HG03280 (cell line): ENCODE data around the gene MINDY1.
A peak's percentile ranks its signal among the peaks of the same experiment; 100 is the strongest.

ENCODE experiments used
- ATAC-seq: cut with Tn5 transposase; IDR thresholded peaks from one replicate; pipeline ENCODE4 v1.9.1; 2021; ENCODE audit warnings: mild to moderate bottlenecking, moderate library complexity; ENCODE audit not compliant: unreplicated experiment

The MINDY1 gene

DNA sequence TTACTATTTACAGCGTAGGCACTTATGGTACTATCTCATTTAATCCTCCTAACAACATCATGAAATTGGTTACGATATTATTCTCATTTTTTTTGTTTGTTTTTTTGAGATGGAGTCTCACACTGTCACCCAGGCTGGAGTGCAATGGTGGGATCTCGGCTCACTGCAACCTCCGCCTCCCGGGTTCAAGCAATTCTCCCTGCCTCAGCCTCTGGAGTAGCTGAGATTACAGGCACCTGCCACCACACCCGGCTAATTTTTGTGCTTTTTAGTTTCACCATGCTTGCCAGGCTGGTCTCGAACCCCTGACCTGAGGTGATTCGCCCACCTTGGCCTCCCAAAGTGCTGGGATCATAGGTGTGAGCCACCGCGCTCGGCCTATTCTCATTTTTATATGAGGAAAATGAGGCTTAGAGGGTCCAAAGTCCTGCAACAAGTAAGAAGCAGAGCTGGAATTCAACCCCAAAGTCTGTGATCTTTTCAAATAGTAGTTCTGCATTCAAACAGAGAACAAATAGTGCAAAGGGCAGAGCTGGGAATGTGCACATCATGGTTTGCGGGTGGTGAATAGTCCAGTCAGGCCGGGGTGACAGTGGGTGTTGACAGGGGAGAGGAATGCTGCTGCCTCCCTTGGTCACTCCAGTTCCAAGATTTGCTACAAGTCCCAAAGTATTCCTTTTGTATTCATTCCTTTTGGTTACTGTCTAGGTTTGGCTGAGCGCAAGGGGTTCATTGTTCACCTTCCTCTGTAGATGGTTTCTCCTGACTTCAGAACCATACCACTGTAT is 6.2 kb upstream of the MINDY1 start:
- no peak for ATAC-seq

DNA sequence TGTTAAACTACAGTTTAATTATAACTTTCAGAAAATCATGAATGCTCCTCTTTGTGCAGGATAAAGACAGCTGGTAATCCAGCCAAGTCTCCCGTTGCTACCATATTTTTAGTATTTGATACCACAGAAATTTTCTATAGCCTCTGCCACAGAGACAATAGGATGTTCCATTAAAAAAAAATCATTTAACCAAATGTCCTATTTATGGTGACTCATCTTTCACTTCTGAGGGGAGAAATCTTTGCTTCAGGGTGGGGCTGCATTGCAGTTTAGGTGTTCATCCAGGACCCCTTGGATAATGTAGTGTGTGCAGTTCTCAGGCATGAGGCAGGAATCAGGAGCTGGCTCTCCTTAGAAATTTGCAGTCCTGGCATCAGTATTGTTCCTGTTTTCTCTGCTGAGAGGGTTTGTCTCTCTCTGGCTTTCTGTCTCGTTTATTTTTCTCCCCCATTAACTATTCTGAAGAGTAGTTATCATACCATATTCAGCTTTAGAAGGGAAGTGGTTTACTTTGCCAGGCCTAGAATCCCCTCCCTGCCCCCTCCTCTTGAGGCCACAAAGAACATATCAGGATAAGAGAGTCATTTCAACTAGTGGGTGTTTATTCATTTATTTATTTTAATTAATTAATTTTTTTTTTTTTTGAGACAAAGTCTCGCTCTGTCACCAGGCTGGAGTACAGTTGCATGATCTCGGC is 4.6 kb upstream of the MINDY1 start:
- ATAC-seq, result no peak

DNA sequence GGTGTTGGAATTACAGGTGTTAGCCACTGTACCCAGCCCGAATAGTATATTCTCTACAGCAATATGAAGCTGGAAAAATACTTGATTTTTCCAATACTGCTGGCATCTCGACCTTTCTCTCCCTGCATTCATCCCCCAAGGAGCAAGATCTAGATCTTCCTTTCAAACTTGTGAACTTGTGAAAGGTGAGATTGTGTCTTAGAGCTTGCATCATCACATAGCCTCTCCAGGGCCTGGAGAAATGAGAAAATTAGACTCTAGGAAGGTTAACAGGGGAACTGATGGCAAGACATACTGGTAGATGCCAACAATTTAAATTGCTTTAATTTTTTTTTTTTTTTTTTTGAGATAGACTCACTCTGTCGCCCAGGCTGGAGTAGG is 3.6 kb upstream of the MINDY1 start:
- no peak for ATAC-seq

DNA sequence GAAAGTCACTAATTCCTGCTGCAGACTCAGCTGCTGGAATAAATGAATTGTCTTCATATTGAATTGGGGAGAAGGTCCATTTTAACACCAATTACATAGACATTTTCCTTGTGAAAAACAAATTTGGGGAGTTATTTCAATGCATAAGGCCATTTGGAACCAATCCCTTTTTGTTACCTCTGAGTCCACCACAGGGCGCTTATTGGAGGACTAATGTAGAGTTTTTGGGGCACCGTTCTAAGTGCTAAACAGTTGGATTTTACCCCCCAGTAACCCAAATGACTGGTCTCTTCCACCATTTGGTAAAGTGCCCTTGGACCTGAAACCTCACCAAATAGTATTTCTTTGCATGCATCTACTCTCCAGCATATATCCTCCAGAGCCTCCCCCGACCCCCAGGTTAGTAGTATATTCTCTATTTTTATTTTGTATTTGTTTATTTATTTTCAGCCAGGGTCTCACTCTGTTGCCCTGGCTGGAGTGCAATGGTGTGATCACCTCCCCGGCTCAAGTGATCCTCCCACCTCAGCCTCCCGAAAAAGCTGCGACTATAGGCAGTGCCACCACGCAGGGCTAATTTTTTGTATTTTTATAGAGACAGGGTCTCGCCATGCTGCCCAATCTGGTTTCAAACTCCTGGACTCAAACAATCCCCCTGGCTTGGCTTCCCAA is 3.1 kb upstream of the MINDY1 start:
- no peak for ATAC-seq

DNA sequence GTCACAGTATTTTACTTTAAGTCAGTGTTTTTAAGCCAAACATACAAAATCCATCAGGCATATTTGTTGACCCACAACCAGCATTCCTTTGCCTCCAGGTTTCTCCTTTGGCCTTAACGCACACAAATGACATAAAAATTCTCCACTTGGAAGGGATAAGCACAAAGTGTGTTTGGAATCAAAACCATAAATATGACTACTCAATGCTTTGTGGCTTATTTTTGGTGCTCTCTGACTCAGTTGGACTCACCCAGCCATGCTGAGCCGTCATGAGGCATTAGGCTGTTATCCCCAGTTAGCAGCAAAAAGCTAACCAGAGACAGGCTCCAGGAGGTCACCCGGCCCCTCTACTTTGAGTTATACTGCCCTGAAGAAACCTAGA is 2.5 kb upstream of the MINDY1 start:
- ATAC-seq, result no peak

DNA sequence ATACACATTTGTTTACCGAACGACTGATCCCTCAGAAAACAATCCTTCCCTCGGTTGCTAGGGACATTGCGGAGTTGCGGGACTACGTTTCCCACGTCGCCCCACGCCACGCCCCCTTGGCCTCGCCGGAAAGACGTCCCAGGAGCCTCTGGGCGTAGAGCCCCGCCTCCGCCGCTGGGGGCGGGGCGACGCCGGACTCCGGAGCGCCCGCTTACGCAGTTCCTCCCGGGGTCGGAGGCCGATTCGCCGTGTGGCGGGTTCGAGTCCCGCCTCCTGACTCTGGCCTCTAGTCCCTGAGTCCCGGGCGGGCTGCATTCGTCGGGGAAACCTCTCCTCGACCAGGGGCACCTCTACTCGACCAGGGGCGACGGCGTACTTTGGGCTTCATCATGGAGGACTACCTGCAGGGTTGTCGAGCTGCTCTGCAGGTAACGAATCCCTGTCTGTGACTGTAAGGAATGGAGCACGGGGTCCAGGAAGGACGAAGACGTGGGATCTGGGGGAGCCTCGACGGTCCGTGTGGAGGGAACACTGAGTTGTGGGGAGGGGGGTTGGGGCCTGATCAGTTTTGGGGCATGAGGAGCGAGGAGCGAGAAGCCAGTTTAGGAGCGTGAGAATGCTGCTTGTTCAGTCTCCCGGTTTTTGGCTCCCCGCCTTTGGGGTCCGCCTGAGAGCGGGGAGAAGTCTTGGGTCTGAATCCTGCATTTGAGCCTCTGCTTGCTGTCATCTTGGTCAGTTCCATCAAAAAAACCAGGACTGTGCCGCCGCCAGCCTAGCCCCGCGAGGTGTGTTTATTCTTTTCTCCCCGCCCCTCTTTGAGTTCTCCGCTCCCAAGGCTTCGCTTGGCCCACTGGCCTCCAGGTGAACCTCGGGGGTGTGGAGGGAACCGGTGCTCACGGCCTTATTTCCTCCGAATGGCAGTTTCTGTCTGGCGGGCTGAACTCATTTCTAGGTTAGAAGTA is 1.8 kb upstream of the MINDY1 start, which contains the start of gene PRUNE1:
Gene PRUNE1, plus strand, starts transcription at position 206 of the 962 bp plus-strand sequence. Its CDS starts 184 bp downstream, at position 390.
- ATAC-seq, result peak; percentile 85

DNA sequence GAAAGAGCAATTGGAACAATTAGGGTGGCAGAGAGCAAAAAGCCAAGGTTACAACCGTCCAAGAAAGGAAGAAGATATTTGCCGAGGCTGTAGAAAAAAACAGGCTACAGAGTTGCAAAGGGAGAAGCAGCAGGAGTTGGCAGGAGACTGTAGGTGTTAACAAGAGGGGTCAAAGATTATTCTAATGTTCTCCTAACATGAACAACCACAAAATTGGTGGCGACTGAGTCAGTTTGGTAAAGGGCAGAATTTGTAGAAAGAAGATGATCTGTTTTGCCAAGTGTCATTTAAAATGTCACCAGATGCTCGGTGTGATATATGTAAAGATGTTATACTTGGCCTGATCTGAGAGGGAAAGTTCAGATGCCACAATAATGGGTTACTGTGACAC is 1.1 kb upstream of the MINDY1 start:
- ATAC-seq, result no peak

DNA sequence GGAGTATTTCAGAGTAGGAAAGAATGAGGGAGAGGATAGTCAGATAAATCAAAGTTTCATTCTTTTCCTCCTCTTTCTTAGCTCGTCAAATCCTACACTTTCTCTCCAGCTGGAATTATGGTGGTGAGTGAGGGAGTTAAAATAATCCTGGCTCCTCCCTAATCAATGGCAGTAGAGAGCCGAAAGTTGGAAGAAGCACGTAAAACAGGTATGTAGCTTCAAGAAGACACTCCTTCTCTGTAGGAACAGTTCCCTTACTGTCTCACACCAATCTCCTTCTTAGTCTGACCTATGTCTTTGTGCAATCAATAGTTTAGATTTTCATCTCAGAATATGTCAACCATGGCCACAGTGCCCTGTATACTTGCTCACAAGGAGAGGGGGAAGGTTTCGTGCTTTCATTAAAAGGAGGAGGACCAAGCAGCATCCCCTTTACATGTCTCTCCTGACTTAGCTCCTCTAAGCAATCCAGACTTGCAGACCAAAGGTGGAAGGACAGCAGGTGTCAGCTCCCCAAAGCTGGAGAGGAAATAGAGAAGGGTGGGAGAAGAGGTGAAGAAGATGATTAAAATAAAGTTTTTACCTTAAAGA is 878 bp downstream of the MINDY1 start:
- no peak for ATAC-seq

DNA sequence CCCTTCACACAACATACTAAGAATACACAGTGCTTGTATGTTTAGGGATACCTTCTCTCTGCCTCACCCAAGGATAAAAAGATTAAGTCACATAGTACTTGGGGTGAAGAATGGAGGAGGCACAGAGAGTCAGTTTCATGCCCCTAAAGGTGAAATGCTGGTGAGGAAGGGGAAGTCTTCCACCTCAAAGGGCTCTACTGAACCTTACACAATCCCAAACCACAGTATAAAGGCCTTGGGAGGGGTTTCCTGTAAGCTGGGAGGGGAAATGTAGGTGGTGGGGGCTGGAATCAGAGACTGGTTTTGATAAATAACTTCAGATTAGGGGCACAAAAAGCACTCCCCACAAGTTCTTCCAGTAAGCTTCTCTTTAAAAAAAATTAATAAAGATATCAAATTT is 3.5 kb downstream of the MINDY1 start:
- no peak for ATAC-seq

DNA sequence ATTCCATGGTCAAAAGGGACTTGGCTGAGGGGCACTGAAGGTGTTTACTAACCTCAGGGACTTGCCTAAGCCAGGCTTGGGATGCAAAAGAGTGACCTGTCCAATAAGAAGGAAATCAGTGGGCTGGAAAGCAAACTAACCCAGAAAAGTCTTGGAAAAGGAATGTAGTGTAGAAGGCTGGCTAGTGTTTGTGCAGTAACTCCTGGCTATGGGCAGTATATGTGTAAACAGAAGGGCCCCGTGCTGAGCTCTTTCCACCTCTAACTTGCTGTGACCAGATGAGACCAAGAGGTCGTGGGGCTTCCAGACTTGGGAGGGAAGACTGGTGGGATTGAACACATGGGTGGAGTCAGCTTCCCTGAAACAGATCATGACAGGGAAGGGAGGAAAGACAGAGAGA is 4.1 kb downstream of the MINDY1 start:
- no peak for ATAC-seq

DNA sequence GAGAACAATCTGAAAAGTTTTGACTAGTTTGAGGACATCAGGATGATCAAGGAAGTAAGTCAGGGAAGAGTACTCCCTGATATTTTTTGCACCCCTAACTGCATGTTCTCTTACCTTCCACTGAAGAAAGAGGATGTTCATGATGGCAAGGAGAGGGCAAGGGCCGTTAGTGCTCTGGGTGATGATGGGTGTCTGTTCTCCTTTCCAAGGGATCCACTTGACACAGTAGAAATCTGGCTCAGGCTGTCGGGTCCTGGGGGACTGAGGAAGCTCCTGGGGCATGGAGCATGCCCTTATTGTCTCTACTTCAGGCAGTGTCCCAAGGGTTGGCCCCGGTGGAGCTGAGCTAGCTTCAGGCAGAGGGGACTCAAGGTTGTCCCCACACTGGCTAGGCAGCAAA is 4.7 kb downstream of the MINDY1 start:
- ATAC-seq, result no peak

DNA sequence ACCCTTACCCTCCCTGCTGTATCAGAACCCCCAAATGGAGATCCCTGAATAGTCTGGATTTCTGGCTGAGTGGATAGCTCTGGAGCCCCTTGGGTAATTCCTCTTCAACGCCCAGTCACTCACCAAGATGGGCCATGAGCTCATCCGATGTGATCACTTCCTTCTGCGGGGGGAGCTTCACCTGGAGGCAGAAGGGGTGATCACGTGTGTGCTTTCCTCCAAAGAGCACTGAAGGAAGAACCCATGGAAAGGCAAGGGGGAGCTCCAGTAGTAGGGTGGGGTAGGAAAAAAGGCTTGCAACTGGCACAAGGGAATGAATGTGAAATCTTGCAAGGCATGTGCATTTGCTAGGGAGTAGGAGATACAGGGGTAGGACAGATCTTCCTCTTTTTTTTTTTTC is 5.1 kb downstream of the MINDY1 start:
- ATAC-seq, result no peak

DNA sequence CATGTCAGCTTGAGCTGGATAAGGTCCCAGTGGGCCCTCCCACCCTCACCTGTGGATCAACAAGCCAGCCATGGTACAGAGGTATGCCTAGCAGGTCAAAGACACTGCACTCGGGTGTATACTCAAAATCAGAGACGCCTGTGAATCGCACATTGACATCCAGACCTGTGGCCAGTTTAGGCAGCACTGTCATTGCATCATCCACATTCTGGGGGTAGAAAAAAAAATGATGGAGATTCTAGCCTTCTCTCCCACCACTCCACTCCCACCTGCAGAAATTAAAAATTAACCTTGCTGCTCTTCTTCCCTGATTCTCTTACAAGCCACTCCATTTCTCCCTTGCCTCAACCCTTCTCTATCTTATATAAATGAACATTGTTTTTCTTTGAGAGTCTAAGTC is 6.3 kb downstream of the MINDY1 start:
- ATAC-seq, result no peak

DNA sequence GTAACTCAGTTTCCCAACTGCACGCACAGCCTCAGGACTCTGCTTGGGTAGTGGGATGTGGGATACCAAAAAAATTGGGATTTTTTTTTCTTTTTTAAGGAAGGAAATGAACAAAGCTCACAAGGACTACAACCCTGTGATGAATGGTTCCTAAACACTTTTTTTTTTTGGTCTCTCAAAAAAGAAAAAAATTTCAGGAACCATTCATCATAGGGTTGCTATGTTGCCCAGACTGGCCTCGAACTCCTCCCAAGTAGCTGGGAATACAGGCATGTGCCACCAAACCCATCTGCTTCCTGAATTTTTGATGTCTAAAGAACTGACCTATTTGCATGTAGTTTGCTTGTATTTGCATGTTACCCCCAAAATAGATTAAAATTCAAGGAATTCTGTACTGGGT is 6.8 kb downstream of the MINDY1 start:
- ATAC-seq, result no peak

DNA sequence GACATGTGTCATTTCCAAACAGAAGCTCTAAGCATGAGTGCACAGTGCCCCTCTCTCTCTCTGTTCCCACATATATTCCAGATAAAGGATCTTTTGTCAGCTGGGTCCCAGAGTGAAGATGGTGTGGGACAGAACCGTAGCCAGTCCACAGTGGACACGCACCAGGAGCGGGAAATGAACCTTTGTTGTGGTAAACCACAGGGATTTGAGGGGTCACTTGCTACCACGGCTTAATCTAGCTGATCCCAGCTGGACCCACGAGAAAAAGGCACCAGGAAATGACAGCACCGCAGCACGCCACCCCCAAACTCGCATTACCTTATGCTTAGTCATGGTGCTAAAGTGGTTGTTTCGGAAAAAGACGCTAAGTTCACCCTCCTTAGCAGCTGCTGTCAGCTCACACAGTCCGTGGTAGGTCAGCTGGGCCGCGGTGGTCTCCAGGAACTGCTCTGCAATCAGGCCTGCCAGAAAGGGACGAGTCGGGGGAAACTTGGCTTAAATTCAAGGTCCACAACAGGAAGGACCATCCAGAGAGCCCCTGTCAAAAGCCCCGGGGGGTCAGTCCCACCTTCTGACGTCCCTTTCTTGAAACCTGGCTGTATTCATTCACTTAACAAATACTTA is 7.5 kb downstream of the MINDY1 start:
- ATAC-seq, result no peak

DNA sequence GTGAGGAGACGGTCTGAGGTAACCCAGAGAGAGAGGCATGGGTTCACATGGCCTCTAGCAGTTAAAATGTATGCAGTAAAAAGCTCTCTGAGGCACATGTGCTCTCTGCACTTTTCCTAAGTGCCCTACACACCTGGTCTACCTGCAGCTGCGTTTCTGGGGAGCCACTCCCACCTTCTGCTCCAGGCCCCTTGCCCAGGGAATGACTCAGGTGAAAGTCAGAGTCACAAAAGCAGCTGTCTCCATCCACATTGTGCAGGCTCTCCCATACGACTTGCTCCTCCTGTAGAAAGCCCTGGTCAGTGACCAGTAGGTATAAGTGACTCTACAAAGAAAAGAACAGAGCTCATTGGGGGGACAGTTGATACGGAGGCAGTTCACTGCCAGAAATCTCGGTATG is 8.8 kb downstream of the MINDY1 start:
- no peak for ATAC-seq

DNA sequence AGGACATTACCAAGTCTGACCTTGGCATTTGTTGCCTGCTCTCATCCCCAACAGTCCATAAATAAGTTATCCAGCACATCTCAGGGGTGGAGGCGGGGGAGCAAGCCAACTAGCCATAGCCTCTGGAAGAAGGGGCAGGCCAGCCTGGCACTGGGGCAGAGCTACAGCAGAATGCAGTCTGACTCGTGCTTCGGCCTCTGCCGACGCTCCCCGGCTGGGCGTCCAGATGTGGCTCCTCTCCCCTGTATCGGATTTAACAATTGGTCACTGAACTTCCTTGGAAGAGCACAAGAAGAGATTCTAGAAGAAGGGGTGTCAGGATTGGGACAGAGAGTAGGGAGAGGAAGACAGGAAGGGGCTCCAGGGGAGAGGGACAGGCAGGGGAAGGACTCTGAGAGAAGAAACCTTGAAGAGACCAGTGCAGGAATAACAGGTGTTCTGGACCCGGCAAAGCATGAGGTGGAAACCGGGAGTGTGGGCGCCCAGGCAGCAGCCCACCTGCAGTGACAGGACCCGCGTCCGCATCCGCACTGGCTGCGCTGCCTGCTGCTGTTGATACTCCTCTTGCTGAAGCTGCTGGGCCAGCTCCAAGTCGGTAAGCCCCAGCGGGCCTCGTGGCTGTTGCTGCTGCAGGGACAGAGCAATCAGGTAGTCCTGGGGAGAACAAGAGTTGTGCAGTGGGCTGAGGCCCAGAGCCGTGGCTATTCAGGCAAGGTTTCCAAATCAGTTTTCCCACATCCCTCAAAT is 9.4 kb downstream of the MINDY1 start:
- no peak for ATAC-seq

DNA sequence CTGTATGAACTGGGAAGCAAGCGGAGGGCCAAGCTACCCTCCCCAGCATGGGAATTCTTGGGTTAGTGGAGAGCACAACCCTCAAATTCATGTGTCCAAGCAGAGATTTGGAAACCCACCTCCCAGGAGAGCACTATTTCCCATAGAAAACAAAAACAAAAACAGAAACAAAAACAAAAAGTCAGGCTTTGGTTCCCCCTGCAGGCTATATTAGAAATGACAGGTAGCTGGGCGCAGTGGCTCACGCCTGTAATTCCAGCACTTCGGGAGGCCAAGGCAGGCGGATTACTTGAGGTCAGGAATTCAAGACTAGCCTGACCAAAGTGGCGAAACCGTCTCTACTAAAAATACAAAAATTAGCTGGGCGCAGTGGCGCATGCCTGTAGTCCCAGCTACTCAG is 10.8 kb downstream of the MINDY1 start:
- ATAC-seq, result no peak

DNA sequence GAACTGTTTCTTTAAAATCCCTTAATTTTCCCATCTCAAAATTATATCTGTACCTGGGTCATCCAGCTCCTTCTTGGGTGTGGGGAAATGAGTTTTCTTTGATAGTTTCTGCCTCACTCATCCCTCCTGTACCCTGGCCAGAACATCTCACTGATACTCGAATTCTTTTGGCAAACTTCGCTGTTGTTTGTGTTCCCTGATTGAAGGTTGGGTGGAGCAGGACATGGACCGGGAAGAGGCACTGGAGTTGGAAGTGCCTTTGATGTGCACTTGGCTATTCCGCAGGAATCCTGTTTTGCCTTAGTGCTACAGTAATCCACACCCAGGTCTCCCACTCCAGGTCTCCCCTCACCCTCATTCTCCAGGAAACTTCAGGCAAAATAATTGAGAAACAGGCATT is 11.2 kb downstream of the MINDY1 start:
- no peak for ATAC-seq
